OCI-LY7 (cell line): Measurements from ENCODE around the gene MYH7. TPM values are rescaled to one million over a fixed set of nuclear protein-coding genes. Genes with fewer than 3 reads are reported as not detected.

ENCODE experiments used
- BruUV-seq: library from RNA; stranded (reverse); fragments of 400-500 nt; replicated peaks from 2 replicates; lab custom pipeline; 2021; lab: Mats Ljungman, UMichigan
- CTCF ChIA-PET: fragments of 300-600 bp; sonication (Branson Sonifier 250); formaldehyde crosslinking; loops from one replicate; lab custom pipeline; 2022; ENCODE audit warnings: antibody characterized with exemption; ENCODE audit not compliant: unreplicated experiment; lab: Charles Lee
- POLR2A ChIA-PET: fragments of 300-600 bp; sonication (Branson Sonifier 250); formaldehyde crosslinking; loops from one replicate; lab custom pipeline; 2022; ENCODE audit warnings: antibody characterized with exemption; lab: Charles Lee
- DNase-seq: peaks from one replicate; pipeline ENCODE4 v3.0.0-alpha.2; 2015; ENCODE audit warnings: low spot score
- H2AFZ ChIP-seq: fragments of 200-600 bp; sonication (generic), shearing (Covaris generic); 2 replicates; pipeline ENCODE4 v1.6.1; 2014; ENCODE audit warnings: mild to moderate bottlenecking, antibody characterized with exemption, low read length, moderate library complexity
- H3K27ac ChIP-seq: fragments of 200-600 bp; sonication (generic); 2 replicates; pipeline ENCODE4 v1.5.1; 2014; ENCODE audit warnings: mixed run types, low read depth, mild to moderate bottlenecking, moderate library complexity, low read length, inconsistent platforms; ENCODE audit not compliant: poor library complexity, severe bottlenecking
- H3K36me3 ChIP-seq: fragments of 200-600 bp; sonication (generic); 2 replicates; pipeline ENCODE4 v1.6.1; 2014; ENCODE audit warnings: mild to moderate bottlenecking, antibody characterized with exemption, low read length, moderate library complexity, mixed read lengths; ENCODE audit not compliant: insufficient read depth
- H3K4me1 ChIP-seq: fragments of 200-600 bp; sonication (generic); 2 replicates; pipeline ENCODE4 v1.5.1; 2014; ENCODE audit warnings: mild to moderate bottlenecking, low read length; ENCODE audit not compliant: insufficient read depth, poor library complexity, severe bottlenecking
- H3K4me2 ChIP-seq: fragments of 200-600 bp; sonication (generic); 2 replicates; pipeline ENCODE4 v1.6.1; 2014; ENCODE audit warnings: mild to moderate bottlenecking, low read length
- H3K4me3 ChIP-seq: fragments of 200-600 bp; sonication (generic); 2 replicates; pipeline ENCODE4 v1.5.1; 2014; ENCODE audit warnings: mild to moderate bottlenecking, low read depth, low read length; ENCODE audit not compliant: poor library complexity, severe bottlenecking
- H3K79me2 ChIP-seq: fragments of 200-600 bp; sonication (generic); 2 replicates; pipeline ENCODE4 v1.6.1; 2016; ENCODE audit warnings: low read depth, mild to moderate bottlenecking, low read length, moderate library complexity, mixed read lengths; ENCODE audit not compliant: insufficient read depth
- H3K9me2 ChIP-seq: fragments of 200-600 bp; sonication (generic); 2 replicates; pipeline ENCODE4 v1.6.1; 2016; ENCODE audit warnings: mild to moderate bottlenecking, low read length, mixed read lengths; ENCODE audit not compliant: insufficient read depth
- H3K9me3 ChIP-seq: fragments of 200-600 bp; sonication (generic); 2 replicates; pipeline ENCODE4 v1.6.1; 2014; ENCODE audit warnings: mild to moderate bottlenecking, mixed run types, low read length, mixed read lengths
- H4K20me1 ChIP-seq: fragments of 200-600 bp; sonication (generic); 2 replicates; pipeline ENCODE4 v1.6.1; 2014; ENCODE audit warnings: mild to moderate bottlenecking, antibody characterized with exemption, low read length, moderate library complexity, mixed read lengths; ENCODE audit not compliant: insufficient read depth
- CTCF ChIP-seq: fragments of 200-600 bp; sonication (generic); conservative IDR thresholded peaks from 2 replicates; pipeline ENCODE4 v1.5.1; 2014; ENCODE audit warnings: mild to moderate bottlenecking, antibody characterized with exemption, low read length, moderate library complexity, mixed read lengths
- EZH2phosphoT487 ChIP-seq: fragments of 200-600 bp; sonication (generic); IDR thresholded peaks from 2 replicates; pipeline ENCODE4 v1.6.1; 2018; ENCODE audit warnings: low read depth, borderline replicate concordance, mild to moderate bottlenecking, mixed run types, antibody characterized with exemption, low read length, moderate library complexity, mixed read lengths
- intact Hi-C: fragments of 100-400 bp; cut with micrococcal nuclease; formaldehyde crosslinking; loops from one replicate; pipeline ENCODE4 v1.10.0; 2022; ENCODE audit not compliant: unreplicated experiment
- total RNA-seq, 2 experiments: library from RNA; depleted of rRNA in 1 of 2; stranded (reverse); fragments of >200 nt in 1 of 2; shearing (Covaris generic) in 1 of 2; gene quantifications; 2 replicates each; pipeline ENCODE4 v1.2.3, GENCODE V29; 2014 to 2022

The MYH7 gene
- total RNA-seq, 2 experiments from 2014 or later: not detected

- no peaks in the 10 kb centered on the region for H4K20me1 ChIP-seq
- no TSS peak for BruUV-seq
- ChIA-PET POLR2A (no interaction called here), CTCF (interaction anchor here (0.6 to 1.1 kb wide), 2 partner anchors 58 to 74 kb away, joined by 3 to 4 read pairs; no protein-coding TSS in a partner anchor)
- H3K4me2 ChIP-seq: no peak overlapping the region
- TF ChIP-seq EZH2phosphoT487 (no peak), CTCF (no peak)
- H3K27ac ChIP-seq: no peak overlapping the region
- H3K79me2 ChIP-seq: no peaks in the 10 kb centered on the region
- H3K4me1 ChIP-seq: no peaks in the 10 kb centered on the region
- H3K4me3 ChIP-seq: no peak overlapping the region
- DNase-seq: no peak
- H2AFZ ChIP-seq: no peak overlapping the region
- H3K9me2 ChIP-seq: no peaks in the 10 kb centered on the region
- H3K9me3 ChIP-seq: no peaks in the 10 kb centered on the region
- intact Hi-C loops: loop anchor here (1.0 to 5.0 kb wide), 3 partner anchors 53 to 259 kb away; no protein-coding TSS in a partner anchor
- no peaks in the 10 kb centered on the region for H3K36me3 ChIP-seq
Measured at GRCh38 chr14:23380976-23381375, 54.5 kb downstream of the MYH7 start.

GRCh38 chr14:23380197-23380914, 55.1 kb downstream of the MYH7 start:
- no TSS peak for BruUV-seq
- no peak overlapping the region for H3K4me2 ChIP-seq
- intact Hi-C loops: loop anchor here (1.0 to 5.0 kb wide), 3 partner anchors 52 to 258 kb away; no protein-coding TSS in a partner anchor
- no peaks in the 10 kb centered on the region for H3K9me3 ChIP-seq
- no peak overlapping the region for H3K4me3 ChIP-seq
- POLR2A ChIA-PET: interaction anchor here (0.6 to 0.7 kb wide), 2 partner anchors 69 to 152 kb away, joined by 3 to 4 read pairs; no protein-coding TSS in a partner anchor
- no peaks in the 10 kb centered on the region for H4K20me1 ChIP-seq
- DNase-seq: no peak
- H3K4me1 ChIP-seq: no peaks in the 10 kb centered on the region
- H3K27ac ChIP-seq: no peak overlapping the region
- CTCF ChIA-PET: interaction anchor here (0.6 to 1.2 kb wide), 3 partner anchors 57 to 260 kb away, joined by 3 to 7 read pairs (median 4); no protein-coding TSS in a partner anchor
- H3K79me2 ChIP-seq: no peaks in the 10 kb centered on the region
- no peaks in the 10 kb centered on the region for H3K36me3 ChIP-seq
- H3K9me2 ChIP-seq: no peaks in the 10 kb centered on the region
- no peak overlapping the region for H2AFZ ChIP-seq
- TF ChIP-seq CTCF (peak; percentile 10; the same call in 1 of the 2 replicates), EZH2phosphoT487 (no peak)
